HG03378 (cell line): ENCODE measurements around the gene KMT2B.

Source experiments
- ATAC-seq: cut with Tn5 transposase; IDR thresholded peaks from one replicate; pipeline ENCODE4 v1.9.1; 2021; ENCODE audit warnings: mild to moderate bottlenecking, moderate library complexity; ENCODE audit not compliant: unreplicated experiment

Gene KMT2B

GRCh38 chr19:35777086-35777841 lies 59.5 kb downstream of the KMT2B start:
- no peak for ATAC-seq

GRCh38 chr19:35777961-35778360 lies 60.2 kb downstream of the KMT2B start:
- no peak for ATAC-seq

GRCh38 chr19:35779033-35779432 lies 61.2 kb downstream of the KMT2B start:
- ATAC-seq = no peak

- ATAC-seq = no peak
Measured at GRCh38 chr19:35780058-35780457, 62.3 kb downstream of the KMT2B start.

- ATAC-seq = no peak
Measured at GRCh38 chr19:35780717-35781116, 62.9 kb downstream of the KMT2B start.

GRCh38 chr19:35781650-35782049 lies 63.8 kb downstream of the KMT2B start:
- ATAC-seq = no peak

GRCh38 chr19:35782589-35782988 lies 64.8 kb downstream of the KMT2B start:
- ATAC-seq = no peak

- ATAC-seq = no peak
Measured at GRCh38 chr19:35783469-35784434, 65.9 kb downstream of the KMT2B start.

GRCh38 chr19:35784503-35785338 lies 66.9 kb downstream of the KMT2B start:
- ATAC-seq = no peak

GRCh38 chr19:35785339-35785627 lies 67.5 kb downstream of the KMT2B start:
- no peak for ATAC-seq

- ATAC-seq = no peak
Measured at GRCh38 chr19:35786299-35787160, 68.7 kb downstream of the KMT2B start.

- ATAC-seq = no peak
Measured at GRCh38 chr19:35787227-35787799, 69.5 kb downstream of the KMT2B start.
